WERI-Rb-1 (cell line): Measurements from ENCODE around the gene ACOX3.

Experiments used
- DNase-seq: peaks from one replicate; pipeline ENCODE4 v3.0.0-alpha.2; 2020
- H3K27ac ChIP-seq: fragments of 250-450 bp; sonication (Bioruptor Pico); 2 replicates; pipeline ENCODE4 v1.5.1; 2020; ENCODE audit warnings: mild to moderate bottlenecking, moderate library complexity
- H3K27me3 ChIP-seq: fragments of 250-450 bp; sonication (Bioruptor Pico); 2 replicates; pipeline ENCODE4 v1.5.1; 2021; ENCODE audit warnings: mild to moderate bottlenecking, low read depth, moderate library complexity; ENCODE audit not compliant: insufficient read depth, severe bottlenecking
- H3K36me3 ChIP-seq: fragments of 250-450 bp; sonication (Bioruptor Pico); 2 replicates; pipeline ENCODE4 v1.5.1; 2020; ENCODE audit warnings: mild to moderate bottlenecking, moderate library complexity
- H3K4me3 ChIP-seq: 2 replicates; pipeline ENCODE4 v1.5.1; 2011; ENCODE audit warnings: low read depth, mild to moderate bottlenecking, control low read depth, low read length
- H3K9me3 ChIP-seq: fragments of 250-450 bp; sonication (Bioruptor Pico); 2 replicates; pipeline ENCODE4 v1.5.1; 2021; ENCODE audit warnings: mild to moderate bottlenecking, moderate library complexity; ENCODE audit not compliant: severe bottlenecking
- CTCF ChIP-seq: IDR thresholded peaks from 2 replicates; pipeline ENCODE4 v1.5.1; 2011; ENCODE audit warnings: low read depth, mild to moderate bottlenecking, control low read depth, inconsistent platforms, low read length

ACOX3 gene

DNA sequence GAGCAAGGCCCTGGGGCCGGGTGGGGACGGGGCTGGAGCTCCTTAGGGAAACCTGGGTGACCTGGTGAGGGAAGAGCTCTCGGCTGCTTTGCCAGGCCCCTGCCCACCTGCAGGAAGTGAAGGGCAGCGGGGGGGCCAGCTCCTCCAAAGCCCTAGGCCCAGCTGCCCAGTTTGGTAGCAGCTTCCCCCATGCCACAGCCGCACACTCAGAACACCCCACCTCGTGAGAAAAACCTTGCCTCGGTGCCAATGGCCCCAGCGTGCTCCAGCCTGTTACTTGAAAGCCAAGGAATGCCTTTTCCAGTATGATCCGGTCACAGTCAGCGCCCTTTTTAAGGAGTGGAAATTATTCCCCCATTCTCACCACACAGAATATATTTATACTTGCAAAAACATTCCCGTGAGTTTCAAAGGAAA lies 38.3 kb downstream of the ACOX3 start:
- TF ChIP-seq CTCF: no peak
- no peak for DNase-seq
- Histone ChIP-seq H3K9me3 (peaks cover 3% of the 10 kb centered on the region), H3K27ac (no peak overlapping the region), H3K36me3 (peaks cover 6% of the 10 kb centered on the region; the same call in 1 of the 2 replicates), H3K4me3 (no peak overlapping the region), H3K27me3 (no peaks in the 10 kb centered on the region)

DNA sequence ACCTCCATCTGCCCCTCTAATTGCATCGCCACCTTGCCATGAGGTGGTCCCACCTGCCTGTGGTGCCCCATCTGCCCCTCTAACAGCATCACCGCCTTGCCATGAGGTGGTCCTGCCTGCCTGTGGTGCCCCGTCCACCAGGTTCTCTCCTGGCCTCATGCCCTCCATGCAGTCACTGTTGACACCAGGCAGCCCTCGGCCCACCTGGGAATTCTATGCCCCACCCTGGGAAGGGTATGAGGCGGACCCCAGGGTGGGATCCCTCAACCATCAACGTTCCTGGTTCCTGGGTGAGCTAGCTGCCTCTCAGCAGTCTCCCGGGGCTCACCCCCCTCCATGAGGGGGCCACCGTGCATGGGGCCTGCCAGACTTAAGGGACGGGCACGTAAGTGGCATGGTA lies 38.9 kb downstream of the ACOX3 start:
- H3K9me3 ChIP-seq: peaks cover 2% of the 10 kb centered on the region
- no peak for DNase-seq
- TF ChIP-seq CTCF: no peak
- no peak overlapping the region for H3K27ac ChIP-seq
- H3K27me3 ChIP-seq: no peaks in the 10 kb centered on the region
- peaks cover 6% of the 10 kb centered on the region; the same call in 1 of the 2 replicates for H3K36me3 ChIP-seq
- H3K4me3 ChIP-seq: no peak overlapping the region

GRCh38 chr4:8400632-8401325 lies 39.7 kb downstream of the ACOX3 start:
- H3K36me3 ChIP-seq: peaks cover 6% of the 10 kb centered on the region; the same call in 1 of the 2 replicates
- no peaks in the 10 kb centered on the region for H3K9me3 ChIP-seq
- H3K27me3 ChIP-seq: no peaks in the 10 kb centered on the region
- TF ChIP-seq CTCF: no peak
- H3K27ac ChIP-seq: no peak overlapping the region
- no peak overlapping the region for H3K4me3 ChIP-seq
- DNase-seq: no peak

DNA sequence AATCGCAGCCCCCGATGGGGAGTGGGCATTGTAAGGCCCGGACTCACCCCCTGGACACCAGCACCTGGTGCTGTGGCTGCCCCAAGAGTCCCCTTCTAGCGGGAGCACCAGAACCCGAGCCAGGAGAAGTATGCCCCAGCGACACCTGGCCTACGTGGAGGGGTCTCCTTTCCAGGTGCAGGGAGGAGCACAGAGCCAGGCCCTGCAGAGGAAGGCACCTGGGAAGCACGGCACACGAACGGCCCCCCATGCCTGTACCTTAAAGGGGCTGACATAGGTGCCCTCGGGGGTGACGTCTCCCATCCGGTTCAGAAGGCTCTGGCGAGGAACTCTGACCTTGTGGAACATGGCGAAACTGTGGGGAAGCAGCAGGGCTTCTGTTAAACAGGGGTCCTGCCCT lies 41.2 kb downstream of the ACOX3 start:
- no peak for TF ChIP-seq CTCF
- Histone ChIP-seq H3K27ac (no peak overlapping the region), H3K9me3 (no peaks in the 10 kb centered on the region), H3K36me3 (no peaks in the 10 kb centered on the region), H3K4me3 (no peak overlapping the region), H3K27me3 (no peaks in the 10 kb centered on the region)
- no peak for DNase-seq

DNA sequence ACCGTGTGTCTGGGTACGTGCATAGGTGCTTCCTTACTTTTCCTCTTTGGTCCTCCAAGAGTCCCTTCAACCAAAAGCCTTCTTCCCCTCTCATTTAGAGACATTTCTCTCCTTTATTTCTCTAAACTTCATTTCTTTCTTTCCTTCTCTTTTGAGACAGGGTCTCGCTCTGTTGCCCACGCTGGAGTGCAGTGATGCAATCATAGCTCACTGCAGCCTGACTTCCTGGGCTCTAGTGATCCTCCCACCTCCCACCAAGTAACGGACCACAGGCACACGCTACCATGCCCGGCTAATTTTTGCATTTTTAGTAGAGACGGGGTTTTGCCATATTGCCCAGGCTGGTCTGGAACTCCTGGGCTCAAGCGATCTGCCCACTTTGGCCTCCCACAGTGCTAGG lies 42.2 kb downstream of the ACOX3 start:
- H3K27ac ChIP-seq: no peak overlapping the region
- no peaks in the 10 kb centered on the region for H3K27me3 ChIP-seq
- no peaks in the 10 kb centered on the region for H3K9me3 ChIP-seq
- no peaks in the 10 kb centered on the region for H3K36me3 ChIP-seq
- H3K4me3 ChIP-seq: no peak overlapping the region
- no peak for TF ChIP-seq CTCF
- DNase-seq: no peak
